GM15510 (cell line): ENCODE measurements around the gene LBX2.
A peak's percentile ranks its signal among the peaks of the same experiment; 100 is the strongest.

Source experiments
- POLR2A ChIP-seq: IDR thresholded peaks from 3 replicates; pipeline ENCODE4 v1.6.1; 2011; ENCODE audit warnings: borderline replicate concordance; ENCODE audit not compliant: insufficient read length; ENCODE audit errors: extremely low read depth

Gene LBX2

DNA sequence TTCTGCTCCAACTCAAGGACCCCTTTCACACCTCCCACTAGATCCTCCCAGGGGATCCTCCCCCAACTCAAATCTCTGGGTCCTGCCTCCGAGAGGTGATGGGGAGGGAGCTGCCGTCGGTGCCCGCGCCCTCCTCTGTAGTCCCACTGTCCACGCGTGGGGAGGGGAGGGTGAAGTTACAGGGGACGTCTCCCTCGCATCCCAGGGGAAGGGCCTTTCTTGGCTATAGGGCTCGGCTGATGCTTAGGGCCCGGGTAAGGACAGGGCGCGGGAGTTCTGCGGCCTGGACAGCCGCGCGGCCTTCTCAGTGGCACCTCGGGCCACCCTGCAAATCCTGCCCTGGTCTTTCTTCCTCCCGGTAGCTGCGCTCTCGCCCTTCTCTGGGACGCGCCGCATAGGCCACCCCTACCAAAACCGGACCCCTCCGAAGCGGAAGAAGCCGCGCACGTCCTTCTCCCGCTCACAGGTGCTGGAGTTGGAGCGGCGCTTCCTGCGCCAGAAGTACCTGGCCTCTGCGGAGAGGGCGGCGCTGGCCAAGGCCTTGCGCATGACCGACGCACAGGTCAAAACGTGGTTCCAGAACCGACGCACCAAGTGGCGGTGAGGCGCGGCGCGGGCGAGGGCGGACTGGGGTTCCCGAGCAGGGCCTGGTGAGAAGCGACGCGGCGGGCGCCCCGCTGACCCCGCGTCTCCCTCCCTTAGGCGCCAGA is 16.0 kb upstream of the LBX2 start:
- TF ChIP-seq POLR2A = no peak

DNA sequence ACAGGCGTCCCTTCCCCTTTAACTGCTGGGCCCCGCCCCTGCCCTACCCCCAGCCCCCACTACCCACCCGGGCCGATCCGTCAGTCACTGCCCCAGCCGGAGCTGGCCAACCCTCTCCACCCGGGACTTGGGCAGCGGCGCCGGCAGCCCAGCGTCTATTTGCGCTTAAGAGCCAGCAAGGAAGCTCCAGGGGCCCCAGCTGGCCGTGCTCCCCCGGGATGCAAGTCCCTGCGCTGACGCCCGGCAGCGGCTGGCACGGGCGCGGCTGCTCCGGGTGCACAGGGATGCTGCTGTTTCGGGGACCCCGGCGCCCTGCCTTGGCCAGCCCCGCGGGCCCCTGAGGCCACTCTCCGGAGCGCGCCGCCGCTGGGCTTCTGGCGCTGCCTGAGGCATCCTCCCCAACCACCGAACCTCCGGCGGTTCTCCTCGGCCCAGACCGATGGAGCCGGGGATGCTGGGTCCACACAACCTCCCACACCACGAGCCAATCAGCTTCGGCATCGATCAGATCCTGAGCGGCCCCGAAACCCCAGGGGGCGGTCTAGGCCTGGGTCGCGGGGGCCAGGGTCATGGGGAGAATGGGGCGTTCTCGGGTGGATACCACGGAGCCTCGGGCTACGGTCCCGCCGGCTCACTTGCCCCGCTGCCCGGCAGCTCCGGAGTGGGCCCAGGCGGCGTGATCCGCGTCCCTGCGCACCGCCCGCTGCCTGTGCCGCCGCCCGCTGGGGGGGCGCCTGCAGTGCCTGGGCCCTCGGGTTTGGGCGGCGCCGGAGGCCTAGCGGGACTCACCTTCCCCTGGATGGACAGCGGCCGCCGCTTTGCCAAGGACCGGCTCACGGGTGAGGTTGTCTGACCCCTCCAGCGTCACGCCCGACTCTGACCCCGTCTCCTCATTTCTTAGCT is 15.2 kb upstream of the LBX2 start, which contains the start of gene TLX2:
Gene TLX2 (plus strand): TSS at position 83 of the 903 bp plus-strand sequence. CDS start 357 bp downstream, at position 440.
- no peak for TF ChIP-seq POLR2A

- TF ChIP-seq POLR2A = no peak
Measured at GRCh38 chr2:74513605-74514367, 14.4 kb upstream of the LBX2 start.

DNA sequence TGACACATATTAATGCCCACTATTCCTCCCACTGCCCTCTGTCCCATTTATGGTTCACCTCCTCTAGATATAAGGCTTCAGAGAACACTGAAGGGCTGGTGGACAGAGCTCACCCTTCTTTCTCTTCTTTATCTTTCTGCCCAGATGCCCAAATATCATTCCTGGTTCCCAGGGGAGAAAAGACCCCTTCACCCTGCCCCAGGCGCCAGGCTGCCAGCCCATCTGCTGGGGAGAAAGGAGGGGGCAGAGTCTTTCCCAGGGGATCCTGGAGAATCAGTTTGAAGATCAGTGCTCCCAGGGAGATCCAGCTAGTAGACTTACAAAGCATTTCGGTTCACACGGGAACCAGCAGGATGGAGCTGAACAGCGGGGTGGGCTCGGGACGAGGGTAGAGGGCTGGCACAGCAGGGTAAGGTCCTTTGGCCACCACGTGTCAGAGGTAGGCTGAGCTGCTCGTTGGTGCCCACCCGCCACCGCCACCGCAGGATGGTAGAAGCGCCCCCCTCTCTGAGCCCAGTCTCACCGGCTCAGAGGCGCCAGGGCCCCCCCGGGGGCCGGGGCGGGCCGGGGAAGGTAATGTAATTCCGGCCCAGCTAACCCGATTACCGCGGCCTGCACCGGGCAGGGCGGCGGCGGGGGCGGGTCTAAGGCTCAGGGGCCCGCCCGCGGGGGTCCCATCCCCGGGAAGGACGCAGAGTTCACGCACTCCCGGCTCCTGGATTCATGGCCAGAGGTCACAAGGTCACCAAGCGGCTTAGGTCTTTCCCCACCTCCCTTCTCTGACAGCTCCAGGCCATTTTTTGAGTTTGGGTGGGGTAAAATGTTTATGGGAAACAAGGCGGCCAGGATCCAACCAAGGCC is 13.6 kb upstream of the LBX2 start:
- TF ChIP-seq POLR2A = no peak

GRCh38 chr2:74511104-74511989 is 11.9 kb upstream of the LBX2 start:
- no peak for TF ChIP-seq POLR2A

GRCh38 chr2:74510272-74510671 is 10.9 kb upstream of the LBX2 start:
- no peak for TF ChIP-seq POLR2A

GRCh38 chr2:74507926-74508520 is 8.6 kb upstream of the LBX2 start:
- TF ChIP-seq POLR2A = no peak

- TF ChIP-seq POLR2A = peak; percentile 78
Measured at GRCh38 chr2:74507145-74507925, 7.9 kb upstream of the LBX2 start, which contains the start of gene PCGF1. TSS of gene PCGF1 (minus strand) at chr2:74507695. CDS start at chr2:74507668, 27 bp downstream.

- TF ChIP-seq POLR2A = no peak
Measured at GRCh38 chr2:74505448-74506246, 6.2 kb upstream of the LBX2 start.

GRCh38 chr2:74504591-74504990 is 5.2 kb upstream of the LBX2 start:
- TF ChIP-seq POLR2A = no peak
